GM21825 (cell line): ENCODE results near the gene HTATSF1.

Source experiments
- ATAC-seq: cut with Tn5 transposase; IDR thresholded peaks from one replicate; pipeline ENCODE4 v1.9.1; 2021; ENCODE audit warnings: mild to moderate bottlenecking, moderate library complexity; ENCODE audit not compliant: unreplicated experiment

Gene HTATSF1

DNA sequence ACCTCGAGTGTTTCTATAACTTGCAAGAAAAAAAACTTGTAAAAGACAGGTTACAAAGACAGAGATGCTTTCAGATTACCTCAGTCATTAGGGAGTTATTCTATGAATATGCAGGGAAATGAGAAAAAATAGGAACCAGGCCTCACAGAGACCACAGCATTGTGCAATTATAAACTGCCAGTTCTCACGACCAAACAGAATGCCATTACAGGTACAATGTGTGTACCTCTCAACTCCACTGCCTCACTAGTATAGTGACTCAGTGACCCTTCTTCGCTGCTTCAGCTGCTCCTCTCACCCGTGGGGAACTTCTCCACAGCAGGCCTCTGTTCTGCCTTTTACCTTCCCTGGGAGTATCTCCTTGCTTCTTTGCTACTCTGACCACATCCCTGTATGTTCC, 2.3 kb upstream of the HTATSF1 start:
- ATAC-seq: no peak

DNA sequence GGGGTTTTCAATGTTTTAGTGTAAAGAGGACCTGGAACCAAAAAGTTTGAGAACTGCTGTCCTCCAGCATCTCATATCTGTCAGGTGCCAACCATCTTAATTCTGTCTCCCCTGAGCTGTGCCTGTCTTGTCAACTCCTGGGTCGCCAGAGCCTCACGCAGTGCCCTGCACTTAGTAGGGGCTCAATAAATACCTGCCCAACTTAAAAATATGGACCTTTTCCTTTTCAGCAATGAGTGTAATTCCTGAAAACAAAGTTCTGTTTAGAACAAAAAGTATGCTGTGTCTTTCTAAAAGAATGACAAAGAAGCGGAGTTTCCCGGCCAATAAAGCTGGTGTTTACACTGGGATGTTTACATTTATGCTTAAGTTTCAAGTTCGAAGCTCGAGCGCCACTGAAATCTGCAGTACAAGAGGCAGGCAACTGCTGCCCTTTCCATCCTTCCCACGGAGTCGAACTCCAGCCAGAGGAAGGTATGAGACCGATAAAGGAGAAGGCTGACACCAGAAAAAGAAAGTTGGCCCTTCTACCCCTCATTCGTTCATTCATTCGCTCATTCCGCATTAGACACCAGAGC, 1.1 kb upstream of the HTATSF1 start:
- no peak for ATAC-seq

DNA sequence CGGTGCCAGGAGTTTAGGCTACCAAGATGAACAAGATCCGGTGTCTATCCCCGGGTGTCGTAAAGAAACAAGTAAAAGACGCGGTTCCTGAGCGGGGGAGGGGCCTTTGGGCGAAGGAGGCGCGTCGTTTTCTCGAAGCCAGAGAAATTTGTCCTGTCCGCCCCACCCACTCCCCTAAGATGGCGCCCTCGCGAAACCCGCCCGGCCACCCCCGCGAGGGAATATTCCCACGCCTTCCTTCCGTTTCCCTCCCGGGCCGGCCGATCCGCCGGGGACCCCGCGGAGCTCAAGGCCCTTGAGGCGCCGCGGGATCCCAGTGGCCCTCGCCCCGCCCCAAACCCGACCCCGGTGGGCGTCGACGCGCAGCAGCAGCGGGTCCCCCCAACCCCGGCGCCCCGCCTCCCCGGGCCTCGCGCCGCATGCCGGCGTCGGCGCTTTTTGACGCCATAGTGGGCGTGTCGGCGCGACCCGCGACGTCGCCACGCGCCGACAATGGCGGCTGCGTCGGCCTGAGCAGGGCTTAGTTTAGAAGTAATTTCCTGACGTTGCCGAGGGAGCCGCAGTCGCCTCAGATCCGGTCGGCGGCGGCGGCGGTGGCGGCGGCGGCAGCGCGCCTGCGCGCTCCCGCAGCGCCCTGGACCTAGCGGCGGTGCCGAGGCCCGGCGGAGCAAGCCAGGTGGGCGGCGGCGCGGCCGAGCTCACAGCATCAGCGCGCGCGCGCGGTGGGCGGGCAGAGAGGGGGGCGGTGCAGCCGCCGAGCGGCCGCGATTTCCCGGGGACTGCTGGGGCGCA, 432 bp upstream of the HTATSF1 start:
- ATAC-seq: peak; percentile 76

DNA sequence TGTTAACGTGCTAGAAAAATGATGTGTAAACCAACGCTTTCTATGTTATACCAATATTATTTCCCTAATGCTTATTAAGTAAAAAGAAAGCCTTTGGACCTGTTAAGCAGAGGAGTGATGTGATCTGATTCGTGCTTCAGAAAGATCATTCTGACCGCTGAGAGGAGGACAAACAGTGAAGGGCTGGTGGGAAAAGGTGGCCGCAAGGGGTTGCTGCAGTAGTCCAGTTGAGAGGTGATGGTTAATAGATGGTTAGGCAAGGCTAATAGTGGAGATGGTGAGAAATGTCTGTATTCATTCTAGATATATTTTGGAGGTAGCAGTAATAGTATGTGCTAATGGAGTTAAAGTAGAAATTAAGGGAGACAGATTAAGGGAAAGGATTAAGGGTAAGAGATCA, 21.7 kb downstream of the HTATSF1 start:
- ATAC-seq: no peak

DNA sequence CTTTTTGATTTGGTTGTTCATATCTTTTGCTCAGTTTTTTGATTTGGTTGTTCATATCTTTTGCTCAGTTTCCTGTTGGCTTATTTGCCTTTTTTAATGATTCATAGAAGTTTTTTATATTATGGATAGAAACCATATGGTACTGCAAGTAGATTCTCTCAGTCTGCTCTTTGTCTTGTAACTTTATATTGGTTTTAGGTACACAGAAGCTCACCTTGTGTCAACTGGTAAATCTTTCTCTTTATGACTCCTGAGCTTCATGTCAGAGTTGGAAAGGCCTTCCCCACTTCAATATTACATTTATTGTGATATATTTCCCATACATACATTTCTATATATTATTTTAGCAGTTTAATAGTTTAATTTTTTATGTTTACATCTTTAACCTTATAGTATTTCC, 26.4 kb downstream of the HTATSF1 start:
- no peak for ATAC-seq

DNA sequence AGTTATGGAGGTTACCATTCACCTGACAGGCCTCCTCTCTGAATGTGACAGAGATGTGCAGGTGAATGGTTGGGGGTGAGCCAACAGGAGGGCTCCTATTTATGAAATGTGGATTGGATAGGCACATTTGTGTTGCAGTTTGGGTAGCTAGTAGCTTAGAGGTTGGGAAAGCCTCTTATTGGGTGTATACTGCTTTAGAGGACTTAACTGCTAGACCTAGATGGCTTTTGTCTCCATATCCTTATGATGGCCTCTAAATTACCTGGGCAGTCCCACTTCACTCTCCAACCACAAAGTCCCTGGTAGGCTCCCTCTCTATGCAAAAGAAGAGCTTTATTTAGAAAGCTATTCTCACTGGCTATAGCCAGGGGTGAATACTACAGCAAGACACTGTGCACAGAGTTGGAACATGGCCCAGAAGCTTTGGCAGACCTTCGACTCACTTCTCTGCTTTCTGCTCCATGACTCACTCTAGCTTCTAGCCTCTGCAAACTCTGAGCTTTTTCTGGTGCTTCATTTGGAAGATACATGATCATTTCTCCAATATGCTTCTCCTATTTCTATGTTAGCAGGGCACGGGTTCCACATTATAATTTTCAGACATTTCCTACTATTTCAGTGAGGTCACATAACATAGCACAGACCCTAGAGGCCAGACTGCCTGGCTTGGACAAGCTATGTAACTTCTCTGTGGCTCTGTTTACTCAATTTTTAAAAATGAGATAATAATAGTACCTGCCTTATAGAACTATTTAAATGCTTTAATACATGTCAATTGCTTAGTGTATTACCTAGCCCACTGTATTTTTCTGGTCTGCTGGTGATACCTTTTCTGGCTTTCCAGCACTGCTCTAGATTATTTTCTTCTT, 28.6 kb downstream of the HTATSF1 start:
- ATAC-seq: no peak

DNA sequence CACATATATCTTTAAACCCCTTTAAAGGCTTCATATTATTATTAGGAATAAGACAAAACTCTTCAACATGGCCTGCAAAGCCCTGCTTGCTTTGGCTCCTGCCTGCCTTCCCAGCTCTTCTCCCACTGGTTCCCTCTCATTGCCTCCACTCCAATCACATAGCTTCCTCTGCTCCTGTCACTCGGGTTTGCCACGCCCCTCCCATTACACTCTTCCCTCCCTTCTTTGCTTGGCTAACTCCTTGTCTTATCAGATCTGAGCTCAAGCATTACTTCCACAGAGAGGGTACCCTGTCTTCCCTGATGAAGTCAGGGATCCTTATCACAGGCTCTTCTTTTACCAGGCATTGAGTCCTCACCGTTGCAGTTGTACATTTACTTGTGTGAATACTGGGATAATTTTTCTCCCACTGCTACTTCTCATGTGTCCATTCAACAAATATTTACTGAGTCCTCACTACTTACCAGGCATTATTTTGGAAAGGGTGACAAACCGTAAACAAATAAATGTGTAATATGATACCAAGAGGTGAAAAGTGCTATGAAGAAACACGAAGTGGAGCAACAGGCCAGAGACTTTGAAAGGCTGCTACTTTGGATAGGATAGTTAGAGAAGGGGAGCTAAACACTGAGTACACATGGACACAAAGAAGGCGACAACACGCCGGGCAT, 31.4 kb downstream of the HTATSF1 start:
- no peak for ATAC-seq

DNA sequence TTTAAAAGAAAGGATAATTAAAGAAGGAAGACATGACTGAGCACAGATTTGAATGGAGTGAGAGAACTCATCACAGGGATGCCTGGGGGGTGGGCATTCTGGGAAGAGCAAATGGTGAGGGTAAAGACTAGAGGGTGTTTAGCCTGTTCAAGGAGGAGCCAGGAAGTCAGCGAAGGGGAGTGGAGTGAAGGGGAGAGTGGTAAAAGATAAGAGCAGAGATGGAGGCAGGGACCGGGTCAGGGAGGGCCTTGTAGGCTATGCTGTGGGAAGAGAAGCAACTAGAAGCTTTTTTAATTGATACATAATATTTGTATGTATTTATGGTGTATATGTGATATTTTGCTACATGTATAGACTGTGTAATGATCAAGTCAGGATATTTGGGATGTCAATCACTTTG, 32.4 kb downstream of the HTATSF1 start:
- no peak for ATAC-seq

DNA sequence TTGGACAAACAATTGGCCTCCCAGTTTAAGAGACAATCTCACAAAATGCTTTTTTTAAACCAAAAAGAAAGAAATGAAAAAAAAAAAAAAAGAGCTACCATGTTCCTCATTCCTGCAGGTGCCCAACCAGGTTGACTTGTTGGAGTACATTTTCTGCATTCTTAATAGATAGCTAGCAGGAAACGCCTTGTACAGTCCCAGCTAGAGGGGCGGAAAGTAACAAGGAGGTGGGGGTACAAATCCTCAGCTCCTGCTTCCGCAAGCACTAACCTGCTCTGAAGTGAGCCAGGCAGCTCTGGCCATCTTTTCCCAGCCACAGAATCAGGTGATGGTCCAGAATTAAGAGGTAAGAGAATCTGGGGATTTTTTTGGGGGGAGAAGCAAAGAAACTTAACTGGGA, 34.6 kb downstream of the HTATSF1 start, which contains the start of gene VGLL1:
VGLL1 (plus strand) TSS at position 265 of the 400 bp plus-strand sequence. CDS start 3,806 bp downstream, outside the sequence.
- no peak for ATAC-seq

DNA sequence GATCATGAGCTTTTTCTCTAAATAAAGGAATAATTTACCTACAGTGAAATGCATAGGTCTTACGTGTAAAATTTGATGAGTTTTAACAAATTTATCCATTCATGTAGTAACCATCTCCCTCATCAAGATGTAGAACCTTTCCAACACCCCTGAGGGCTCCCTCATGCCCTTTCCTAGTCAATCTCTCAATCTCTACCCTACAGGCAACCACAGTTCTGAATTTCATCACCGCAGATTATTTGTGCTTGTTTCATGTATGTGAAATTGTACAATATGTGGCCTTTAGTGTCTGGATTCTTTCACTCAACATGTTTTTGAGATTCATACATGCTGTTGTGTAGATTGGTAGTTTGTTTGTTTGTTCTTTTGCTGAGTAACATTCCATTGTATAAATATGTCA, 36.7 kb downstream of the HTATSF1 start:
- ATAC-seq: no peak

DNA sequence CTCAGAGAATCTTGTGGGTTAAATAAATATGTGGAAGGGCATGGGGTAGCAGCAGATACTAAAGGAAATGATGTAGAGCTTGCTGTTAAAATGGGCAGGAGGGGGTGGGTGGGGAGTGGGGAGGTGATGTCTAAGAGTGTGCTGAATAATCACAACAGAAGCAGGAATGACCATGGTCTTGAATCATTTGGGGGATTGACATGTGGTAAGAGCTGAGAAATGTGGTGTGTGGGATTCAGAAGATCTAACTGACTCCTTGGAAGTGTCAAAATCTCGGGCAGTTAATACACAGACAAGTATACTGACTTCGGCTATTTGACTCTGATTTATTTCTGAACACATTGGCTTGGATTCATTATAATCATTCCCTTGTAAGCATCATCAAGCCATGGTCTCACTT, 41.4 kb downstream of the HTATSF1 start:
- no peak for ATAC-seq

DNA sequence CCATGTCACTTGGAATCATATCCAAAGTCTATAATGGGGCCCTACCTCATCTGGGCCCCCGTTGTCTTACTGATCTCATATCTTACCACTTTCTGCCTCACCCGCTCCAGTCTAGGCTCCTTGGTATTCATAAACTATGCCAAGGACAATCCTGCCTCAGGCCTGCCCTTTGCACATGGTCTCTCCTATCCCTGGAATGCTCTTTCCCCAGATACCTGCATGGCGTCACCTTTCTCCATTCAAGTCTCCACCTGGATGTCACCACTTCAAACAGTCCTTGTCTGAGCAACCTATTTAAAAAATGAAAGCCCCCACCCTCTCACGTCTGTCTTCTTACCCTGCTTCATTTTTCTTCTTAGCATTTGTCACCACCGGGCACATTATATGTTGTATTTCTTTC, 42.8 kb downstream of the HTATSF1 start:
- ATAC-seq: no peak

DNA sequence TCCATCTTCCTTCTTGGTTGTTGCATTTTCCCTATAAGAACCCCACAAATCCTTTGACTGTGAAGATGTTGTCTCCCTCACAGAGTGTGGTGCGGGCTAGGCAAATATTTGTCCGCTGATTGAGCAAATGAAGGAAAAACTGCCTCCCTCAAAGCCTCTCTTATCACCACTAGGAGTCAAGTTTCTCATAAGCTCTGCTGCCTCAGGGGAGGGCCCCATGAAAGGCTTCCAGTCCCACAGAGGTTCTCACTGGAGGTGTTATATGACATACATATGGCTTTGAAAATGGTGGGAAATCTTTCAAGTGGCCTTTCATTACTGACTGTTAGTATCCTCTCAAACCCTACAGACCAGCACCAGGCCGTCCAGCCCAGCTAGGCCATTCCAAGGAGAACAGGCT, 43.9 kb downstream of the HTATSF1 start:
- no peak for ATAC-seq

DNA sequence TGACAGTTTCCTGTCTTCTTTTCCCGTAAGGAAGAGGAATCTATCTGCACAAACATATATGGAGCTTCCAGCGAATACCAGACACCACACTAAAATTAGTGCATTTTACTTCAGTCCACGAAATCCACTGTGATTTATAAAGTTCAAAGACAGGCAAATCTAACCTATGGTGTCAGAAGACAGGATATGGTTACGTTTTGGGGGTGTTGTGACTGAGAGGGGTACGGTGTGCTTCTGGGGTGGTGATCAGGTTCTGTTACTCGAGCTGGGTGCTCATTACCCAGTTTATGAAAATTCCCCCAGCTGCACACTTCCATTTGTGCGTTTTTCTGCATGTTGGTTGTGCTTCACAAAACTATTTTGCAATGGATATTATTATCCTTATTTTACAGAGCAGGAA, 44.9 kb downstream of the HTATSF1 start:
- ATAC-seq: no peak

DNA sequence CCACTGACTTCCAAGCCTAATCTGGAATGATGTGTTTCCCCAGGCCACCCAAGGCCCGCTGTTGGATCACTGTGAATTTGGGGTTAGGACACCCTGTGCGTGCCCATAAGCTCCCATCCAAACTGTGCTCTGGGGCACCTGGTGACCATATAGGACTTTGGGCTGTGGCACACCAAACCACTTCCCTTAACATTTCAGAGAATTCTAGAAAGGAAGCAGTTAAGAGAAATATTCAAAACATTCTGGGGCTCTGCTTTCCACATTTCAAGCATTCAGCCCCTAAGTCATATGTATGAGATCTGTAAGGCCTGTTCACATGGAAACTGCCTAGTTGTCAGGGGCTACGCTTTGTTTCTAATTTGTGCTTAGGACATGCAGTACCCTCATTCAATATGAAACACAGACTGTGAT, 49.0 kb downstream of the HTATSF1 start:
- ATAC-seq: no peak

DNA sequence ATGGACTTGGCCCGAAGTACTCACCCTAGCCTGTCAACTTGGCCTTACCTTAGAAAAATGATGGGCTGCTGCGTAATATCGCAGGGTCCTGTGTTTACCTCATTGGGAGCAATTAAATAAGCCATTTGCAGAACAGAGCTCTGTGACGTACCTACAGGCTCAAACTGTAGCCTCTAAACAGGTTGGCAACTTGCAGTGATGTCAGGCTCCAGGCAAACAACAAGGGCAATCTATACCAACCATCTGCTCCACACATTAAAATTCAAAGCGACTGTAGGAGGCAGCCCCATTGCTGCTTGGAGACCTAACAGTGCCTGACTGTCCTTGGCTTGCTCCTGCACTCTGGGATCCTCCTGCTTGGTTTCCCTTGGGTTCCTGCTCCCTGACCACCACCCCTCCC, 51.8 kb downstream of the HTATSF1 start:
- no peak for ATAC-seq

DNA sequence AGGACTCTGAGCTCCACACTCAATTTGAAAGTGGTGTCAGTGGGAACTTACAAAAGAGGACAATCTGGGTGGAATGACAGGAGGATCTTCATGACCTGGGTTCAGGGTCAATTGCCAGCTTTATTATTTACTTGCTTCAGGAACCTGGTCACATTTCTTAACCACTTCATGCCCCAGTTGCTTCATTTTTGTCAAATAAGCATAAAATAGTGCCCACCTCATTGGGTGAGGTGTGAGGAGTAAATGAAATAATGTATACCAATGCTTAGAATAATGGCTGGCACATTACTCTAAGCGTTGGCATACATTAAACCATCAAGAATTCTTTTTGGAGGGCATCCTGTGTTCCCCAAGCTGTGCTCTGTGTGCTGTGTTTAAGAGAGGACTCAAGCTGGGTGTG, 54.0 kb downstream of the HTATSF1 start:
- ATAC-seq: no peak

DNA sequence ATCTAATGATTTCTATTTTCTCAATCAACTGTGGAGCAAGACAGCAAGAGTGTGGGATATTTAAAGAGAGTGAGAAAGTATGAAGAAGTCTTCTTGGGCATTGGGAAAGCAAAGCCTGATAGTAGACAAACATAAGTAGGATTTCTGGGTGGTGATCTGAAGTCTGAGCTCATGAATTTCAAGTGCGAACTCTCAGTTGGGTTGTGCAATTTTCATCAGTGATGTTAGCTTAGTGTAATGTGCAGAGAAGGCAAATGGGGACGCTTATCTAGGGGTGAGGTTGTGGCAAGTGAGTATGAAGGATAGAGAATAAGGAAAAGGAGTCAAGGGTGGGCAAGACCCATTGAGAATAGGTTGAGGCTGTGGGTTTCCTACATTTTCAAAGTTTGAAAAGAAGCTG, 58.3 kb downstream of the HTATSF1 start:
- ATAC-seq: no peak
